Measurements from ENCODE around the gene PPAN. TPM values are rescaled to one million over a fixed set of nuclear protein-coding genes. Genes with fewer than 3 reads are reported as not detected.
A peak's percentile ranks its signal among the peaks of the same experiment; 100 is the strongest.

The PPAN gene
- polyA plus RNA-seq, 10 donors: 19.0 to 34.2 (median 25.3) TPM

DNA sequence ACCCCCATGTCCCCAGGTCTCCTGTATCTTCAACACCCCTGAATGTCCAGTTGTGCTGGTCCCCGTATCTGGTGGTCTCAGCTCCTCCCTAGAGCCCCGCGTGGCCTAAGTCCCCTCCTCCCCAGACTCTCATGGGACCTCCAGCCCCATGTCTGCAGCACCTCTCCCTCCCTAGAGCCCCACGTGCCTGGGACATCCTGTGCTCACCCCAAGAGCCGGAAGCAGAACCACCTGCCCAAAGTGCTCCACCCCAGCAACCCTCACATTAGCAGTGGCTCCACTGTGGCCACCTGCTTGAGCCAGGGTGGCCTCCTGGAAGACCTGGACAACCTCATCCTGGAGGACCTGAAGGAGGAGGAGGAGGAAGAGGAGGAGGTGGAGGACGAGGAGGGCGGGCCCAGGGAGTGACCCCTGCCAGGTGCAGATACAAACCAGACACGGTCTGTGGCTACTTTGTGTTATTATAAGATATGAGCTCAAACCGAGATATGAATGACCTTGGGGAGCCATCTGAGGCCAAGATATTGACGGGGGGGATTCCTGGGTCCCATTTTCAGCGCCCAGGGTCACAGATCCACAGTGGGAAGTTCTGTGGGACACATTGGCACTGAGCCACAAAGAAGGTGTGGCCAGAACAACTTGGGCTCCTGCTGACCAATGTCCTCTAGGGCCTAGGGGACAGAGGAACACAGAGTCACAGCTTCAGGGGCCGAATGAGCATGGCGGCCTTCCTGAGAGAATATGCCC lies 14.1 kb upstream of the PPAN start:
- DNase-seq: no peak

DNA sequence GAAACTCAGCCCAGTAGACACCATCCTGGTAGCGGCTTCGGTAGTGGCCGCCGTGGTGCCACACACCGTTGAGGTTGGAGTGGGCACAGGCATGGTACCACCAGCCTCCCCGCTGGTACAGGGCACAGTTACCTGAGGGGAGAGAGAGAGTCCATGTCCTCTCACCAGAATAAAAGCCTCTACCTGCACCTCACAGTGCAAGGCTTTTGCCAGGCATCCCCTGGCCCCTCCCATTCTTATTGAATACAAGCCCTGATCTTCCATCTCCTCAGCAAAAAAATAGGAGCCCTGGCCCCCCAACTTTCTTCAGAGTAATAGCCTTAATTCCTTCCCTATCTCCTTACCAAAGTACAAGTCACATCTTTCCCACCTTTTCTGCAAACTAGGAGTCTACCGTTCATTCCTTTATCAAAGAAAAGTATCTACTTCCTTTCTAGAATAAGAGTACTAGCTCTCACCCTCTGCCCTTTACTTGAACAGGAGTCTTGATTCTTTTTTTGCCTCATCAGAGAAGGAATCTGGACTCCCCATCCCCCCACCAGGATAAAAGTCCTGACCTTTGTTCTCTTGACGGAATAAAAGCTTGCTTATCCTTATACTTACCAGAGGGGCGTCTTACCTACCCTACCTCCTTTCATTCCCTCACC lies 13.4 kb upstream of the PPAN start:
- DNase-seq: no peak

DNA sequence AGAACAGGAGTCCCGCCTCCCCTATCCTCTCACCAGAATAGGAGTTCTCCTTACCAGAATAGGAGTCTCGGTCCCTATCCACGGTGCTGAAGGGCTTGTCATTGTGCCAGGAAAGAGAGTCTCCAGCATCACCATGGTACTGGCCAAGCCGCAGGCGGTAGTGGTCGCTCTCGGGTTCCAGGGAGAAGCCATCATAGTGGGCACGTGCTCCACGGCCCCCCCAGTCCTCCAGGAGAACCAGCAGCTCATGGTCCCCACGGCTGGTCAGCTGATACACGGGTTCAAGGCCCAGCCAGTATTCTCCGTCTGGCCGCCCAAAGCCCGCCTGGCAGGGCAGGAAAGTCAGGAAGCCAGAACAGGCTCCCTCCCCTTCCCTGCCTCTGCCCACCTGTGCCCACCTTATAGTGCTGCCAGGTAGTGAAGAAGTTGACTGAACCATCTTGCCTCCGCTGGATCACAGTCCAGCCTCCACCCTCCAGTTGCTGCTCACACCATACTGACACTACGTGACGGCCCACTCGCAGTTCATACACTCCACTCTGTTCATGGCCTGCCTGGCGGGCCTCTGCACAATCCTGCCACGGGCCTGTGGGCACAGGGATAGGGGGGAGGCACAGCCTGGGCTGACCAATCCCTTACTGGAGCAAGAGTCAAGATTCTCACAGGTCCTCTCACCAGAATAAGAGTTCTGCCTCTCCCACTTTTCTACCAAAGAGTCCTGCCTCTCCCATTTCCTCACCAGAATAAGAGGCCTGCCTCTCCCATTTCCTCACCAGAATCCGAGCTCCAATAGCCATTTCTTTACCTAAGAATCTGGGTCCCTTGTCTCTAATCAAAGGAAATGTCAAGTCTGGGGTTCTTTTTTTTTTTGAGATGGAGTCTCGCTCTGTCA lies 12.6 kb upstream of the PPAN start:
- DNase-seq: no peak

GRCh38 chr19:10095622-10095947 lies 10.6 kb upstream of the PPAN start:
- no peak for DNase-seq

- peak; percentile 92 to 96 (median 95) for DNase-seq
Observed at GRCh38 chr19:10095948-10096614, 10.1 kb upstream of the PPAN start.

DNA sequence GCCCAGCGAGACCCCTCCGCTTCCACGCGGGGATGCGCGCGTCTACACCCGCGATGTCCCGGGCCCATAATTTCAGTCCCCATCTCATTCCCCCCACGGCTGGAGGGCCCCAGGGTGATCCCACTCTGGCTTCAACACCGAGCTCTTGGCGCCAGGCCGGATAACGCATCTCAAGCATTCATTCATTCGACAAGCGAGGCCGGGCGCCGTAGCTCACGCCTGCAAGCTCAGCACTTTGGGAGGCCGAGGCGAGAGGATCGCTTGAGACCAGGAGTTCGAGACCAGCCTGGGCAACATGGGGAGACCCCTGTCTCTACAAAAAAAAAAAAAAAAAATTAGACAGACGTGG lies 9.6 kb upstream of the PPAN start:
- no peak for DNase-seq

- DNase-seq: no peak
Observed at GRCh38 chr19:10100163-10100785, 5.9 kb upstream of the PPAN start.

GRCh38 chr19:10102787-10103236 lies 3.4 kb upstream of the PPAN start:
- no peak for DNase-seq

DNA sequence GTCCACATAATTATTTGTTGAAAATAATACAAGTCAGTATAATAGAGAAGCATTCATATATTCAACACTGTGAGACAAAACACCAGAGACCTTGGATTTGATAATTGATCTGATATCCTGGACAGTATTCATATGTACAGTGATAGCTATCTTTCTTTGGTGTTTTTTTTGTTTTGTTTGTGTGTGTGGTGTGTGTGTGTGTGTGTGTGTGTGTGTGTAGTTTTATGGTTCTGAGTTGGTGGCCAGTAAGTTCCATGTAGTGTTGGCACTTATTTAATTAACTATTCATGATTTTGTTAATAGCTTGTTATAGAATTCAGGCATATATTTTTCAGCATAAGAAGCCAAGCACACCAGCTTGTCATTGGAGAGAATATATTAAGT lies 2.0 kb upstream of the PPAN start:
- no peak for DNase-seq

GRCh38 chr19:10104665-10105508 lies 1.3 kb upstream of the PPAN start:
- DNase-seq: peak in 1 of 3 donors; percentile 67

DNA sequence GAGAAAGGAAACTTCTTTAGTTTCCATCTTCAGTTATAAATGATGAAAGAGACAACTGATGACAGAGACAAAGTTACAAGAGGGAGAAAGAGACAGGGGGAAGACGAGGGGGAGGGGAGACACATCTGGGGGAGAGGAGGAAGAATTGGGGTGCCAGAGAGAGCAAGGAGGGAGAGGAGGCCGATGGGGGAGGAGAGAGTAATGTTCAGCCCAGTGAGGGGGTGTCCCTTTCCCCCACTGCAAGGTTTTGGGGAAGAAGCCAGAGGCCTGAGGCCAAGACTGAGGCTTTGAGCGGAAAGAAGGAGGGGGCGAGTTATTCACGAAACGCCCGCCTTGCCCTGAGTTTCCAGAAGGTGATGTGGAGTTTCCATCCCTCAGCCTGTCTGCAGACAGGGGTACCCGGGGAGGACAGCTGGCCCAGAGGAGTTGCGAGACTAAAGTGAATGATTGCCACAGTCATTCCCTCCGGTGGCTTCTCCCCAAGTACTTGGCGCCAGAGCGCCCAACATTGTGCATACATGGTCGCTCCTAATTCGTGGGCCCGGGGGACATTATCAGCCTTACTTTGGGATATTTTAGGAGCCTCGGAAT lies 558 bp upstream of the PPAN start:
- peak in 2 of 3 donors; percentile 79 to 87 for DNase-seq

GRCh38 chr19:10107254-10107653 lies 1.1 kb downstream of the PPAN start:
- DNase-seq: no peak

DNA sequence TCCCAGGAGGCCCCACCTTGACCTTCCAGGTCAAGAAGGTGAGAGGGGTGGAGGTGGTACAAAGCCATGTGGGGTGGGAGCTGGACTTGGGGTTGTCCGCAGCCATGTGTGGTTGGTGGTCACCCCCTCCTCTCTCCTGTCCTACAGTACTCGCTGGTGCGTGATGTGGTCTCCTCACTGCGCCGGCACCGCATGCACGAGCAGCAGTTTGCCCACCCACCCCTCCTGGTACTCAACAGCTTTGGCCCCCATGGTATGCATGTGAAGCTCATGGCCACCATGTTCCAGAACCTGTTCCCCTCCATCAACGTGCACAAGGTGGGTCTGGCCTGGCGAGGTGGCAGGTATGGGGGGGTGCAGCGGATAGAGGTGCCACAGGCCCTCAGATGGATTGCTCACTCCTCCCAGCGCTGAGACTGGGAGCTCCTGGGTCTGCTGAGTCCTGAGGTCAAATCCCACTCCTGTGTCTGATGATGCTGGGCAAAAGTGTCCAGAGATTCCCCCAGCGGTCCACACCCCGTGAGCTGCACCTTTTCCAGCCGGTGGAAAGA lies 1.7 kb downstream of the PPAN start:
- no peak for DNase-seq

DNA sequence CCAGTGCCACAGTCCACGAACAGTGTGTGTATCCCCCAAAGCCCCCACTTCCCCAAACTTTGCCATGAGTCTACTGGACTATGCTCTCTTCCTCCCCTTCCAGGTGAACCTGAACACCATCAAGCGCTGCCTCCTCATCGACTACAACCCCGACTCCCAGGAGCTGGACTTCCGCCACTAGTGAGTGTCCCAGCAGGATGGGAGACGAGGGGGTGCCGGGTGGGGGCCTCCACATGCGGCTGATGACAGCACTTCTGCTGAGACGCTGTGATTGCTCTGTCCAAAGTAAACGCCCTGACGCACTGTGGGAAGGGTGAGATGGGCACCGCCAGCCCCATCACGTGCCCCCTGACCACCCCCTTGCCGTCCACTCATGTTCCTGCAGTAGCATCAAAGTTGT lies 3.4 kb downstream of the PPAN start:
- DNase-seq: no peak

- no peak for DNase-seq
Observed at GRCh38 chr19:10110076-10110971, 4.2 kb downstream of the PPAN start.

DNA sequence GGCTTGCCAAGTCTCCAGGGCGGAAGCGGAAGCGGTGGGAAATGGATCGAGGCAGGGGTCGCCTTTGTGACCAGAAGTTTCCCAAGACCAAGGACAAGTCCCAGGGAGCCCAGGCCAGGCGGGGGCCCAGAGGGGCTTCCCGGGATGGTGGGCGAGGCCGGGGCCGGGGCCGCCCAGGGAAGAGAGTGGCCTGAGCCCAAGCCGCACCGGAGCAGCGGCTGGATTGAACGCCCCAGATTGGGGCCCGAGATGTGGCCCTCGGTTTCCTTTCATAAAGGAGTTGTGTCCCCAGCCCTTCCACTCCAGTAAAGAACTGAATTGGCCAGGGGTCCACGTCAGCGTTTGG lies 4.8 kb downstream of the PPAN start:
- DNase-seq: no peak

GRCh38 chr19:10111405-10111811 lies 5.2 kb downstream of the PPAN start, which contains the start of gene P2RY11:
P2RY11 (plus strand) TSS chr19:10111693; CDS start chr19:10111722, 29 bp downstream.
- DNase-seq: no peak

DNA sequence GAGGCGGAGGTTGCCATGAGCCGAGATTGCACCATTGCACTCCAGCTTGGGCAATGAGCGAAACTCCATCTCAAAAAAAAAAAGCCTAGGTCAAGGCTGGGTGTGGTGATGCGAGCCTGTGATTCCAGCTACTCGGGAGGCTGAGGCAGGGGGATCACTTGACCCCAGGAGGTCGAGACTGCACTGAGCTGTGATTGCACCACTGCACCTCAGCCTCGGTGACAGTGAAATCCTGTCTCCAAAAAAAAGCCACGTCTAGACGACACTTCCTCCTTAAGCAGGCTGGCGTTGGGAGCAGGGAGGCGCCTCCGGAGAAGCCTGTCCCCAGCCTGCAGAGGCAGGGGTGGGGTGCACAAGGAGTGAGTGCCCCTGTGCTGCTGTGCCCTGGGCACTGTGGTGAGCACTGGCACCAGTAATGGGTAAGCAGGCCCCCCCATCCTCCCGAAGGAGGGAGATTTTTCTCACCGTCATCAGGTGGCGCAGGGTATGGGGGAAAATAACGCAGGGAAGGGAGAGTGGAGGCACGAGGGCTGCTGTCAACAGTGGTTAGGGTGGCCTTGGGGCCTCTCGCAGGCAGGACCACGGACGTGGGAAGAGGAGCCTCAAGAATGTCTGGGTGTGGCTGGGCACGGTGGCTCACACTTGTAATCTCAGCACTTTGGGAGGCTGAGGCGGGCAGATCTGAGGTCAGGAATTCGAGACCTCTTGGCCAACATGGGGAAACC lies 6.0 kb downstream of the PPAN start:
- DNase-seq: no peak

All from muscle of back (tissue), 11 donors.